ENCODE results near the gene ETV6. TPM values are rescaled to one million over a fixed set of nuclear protein-coding genes. Genes with fewer than 3 reads are reported as not detected.

ETV6 gene
- total RNA-seq, 1 donor from 2014 or later = 31.4 TPM

DNA sequence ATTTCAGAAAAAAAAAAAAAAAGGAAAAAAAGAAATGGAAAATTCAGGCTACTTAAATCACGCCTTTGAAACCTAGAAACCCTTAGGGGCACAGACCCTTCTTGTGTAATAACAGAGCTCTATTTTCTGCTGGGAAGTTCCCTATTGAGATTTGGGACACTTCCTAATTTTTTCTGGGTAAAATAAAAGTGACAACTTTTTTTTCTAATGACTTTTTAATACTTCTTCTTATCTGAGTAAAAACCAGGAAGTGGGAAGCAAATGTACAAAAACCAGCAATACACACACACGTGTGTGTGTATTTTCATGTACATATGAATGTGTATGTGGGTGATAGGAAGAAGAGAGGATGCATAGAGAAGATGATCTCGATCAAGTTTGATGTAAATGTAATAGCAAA, 35.8 kb downstream of the ETV6 start:
- Mint-ChIP-seq H3K27ac (peak overlapping the region; percentile 7), H3K9me3 (no peaks in the 10 kb centered on the region), H3K4me1 (peaks cover 30% of the 10 kb centered on the region), H3K36me3 (no peaks in the 10 kb centered on the region), H3K4me3 (no peak overlapping the region), H3K27me3 (ENCODE audit: low read depth) (no peaks in the 10 kb centered on the region)
- TF ChIP-seq, protein P1, sequence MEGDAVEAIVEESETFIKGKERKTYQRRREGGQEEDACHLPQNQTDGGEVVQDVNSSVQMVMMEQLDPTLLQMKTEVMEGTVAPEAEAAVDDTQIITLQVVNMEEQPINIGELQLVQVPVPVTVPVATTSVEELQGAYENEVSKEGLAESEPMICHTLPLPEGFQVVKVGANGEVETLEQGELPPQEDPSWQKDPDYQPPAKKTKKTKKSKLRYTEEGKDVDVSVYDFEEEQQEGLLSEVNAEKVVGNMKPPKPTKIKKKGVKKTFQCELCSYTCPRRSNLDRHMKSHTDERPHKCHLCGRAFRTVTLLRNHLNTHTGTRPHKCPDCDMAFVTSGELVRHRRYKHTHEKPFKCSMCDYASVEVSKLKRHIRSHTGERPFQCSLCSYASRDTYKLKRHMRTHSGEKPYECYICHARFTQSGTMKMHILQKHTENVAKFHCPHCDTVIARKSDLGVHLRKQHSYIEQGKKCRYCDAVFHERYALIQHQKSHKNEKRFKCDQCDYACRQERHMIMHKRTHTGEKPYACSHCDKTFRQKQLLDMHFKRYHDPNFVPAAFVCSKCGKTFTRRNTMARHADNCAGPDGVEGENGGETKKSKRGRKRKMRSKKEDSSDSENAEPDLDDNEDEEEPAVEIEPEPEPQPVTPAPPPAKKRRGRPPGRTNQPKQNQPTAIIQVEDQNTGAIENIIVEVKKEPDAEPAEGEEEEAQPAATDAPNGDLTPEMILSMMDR (IDR thresholded peaks at IDR 0.05; ENCODE audit: unreplicated experiment) = no peak
- no peak for DNase-seq (ENCODE audit: low spot score in 2 of 2, unreplicated experiment in 2 of 2)

DNA sequence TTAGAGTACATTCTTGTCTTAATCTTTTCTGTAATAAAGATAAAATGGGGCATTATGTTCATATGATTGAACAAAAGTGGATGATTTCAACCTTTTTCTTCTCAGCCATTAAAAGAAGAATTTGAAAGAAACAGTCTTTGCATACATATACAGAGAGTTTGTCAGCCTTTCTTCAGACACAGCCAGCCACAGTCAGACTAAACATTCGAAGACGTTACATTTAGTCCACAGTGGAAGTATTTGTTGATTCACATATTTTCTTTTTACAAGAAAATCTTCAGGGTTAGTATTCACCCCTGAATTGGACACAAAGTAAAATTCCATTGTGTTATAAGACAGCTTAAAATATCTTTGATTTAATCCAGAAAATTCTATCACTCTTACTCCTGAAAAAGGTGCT, 36.2 kb downstream of the ETV6 start:
- H3K9me3 Mint-ChIP-seq = no peaks in the 10 kb centered on the region
- no peaks in the 10 kb centered on the region for H3K27me3 Mint-ChIP-seq (ENCODE audit: low read depth)
- no peak overlapping the region for H3K4me3 Mint-ChIP-seq
- peaks cover 31% of the 10 kb centered on the region for H3K4me1 Mint-ChIP-seq
- DNase-seq (ENCODE audit: low spot score in 2 of 2, unreplicated experiment in 2 of 2) = no peak
- H3K36me3 Mint-ChIP-seq = no peaks in the 10 kb centered on the region
- TF ChIP-seq, protein P1 (IDR thresholded peaks at IDR 0.05; ENCODE audit: unreplicated experiment) = no peak
- peak overlapping the region; percentile 7 for H3K27ac Mint-ChIP-seq

DNA sequence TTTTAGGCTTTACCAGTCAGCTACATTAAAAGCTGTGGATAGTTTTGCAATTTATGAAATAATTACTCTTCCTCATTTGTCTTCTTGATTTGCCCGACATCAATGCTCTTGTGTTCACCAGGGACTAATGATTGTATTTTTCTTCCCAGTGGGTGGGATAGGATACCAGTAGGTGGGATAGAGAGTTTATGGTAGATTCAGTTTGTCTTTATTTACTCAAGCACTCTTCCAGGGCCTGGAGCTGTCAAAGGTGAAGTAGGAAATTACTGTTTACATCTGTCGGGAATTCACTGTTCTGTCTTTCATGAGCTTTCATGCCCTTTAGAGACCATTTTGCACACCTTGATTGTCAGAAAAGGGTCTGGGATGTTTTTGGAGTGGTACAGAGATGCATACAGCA, 36.6 kb downstream of the ETV6 start:
- Mint-ChIP-seq H3K4me3 (no peak overlapping the region), H3K4me1 (peaks cover 31% of the 10 kb centered on the region), H3K27ac (no peak overlapping the region), H3K27me3 (ENCODE audit: low read depth) (no peaks in the 10 kb centered on the region), H3K36me3 (no peaks in the 10 kb centered on the region), H3K9me3 (no peaks in the 10 kb centered on the region)
- no peak for DNase-seq (ENCODE audit: low spot score in 2 of 2, unreplicated experiment in 2 of 2)
- TF ChIP-seq, protein P1 (IDR thresholded peaks at IDR 0.05; ENCODE audit: unreplicated experiment) = no peak

DNA sequence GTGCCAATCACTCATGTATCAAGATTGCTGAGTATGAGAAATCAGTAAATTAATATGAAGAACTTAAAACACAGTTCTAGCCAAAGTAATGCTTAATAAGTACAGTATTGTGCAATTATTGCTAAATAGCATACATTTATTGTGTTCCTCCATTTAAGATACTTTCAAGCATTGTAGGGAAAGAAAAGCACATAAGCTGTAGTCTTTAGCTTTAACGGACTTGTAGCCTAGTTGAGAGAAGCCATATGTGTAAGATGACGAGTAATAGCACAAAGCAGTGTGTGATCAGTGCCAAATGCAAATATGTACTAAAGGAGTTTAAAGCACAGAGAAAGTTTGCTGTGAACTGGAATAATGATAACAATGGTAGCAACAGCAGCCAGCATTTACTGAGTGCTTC, 38.1 kb downstream of the ETV6 start:
- H3K27me3 Mint-ChIP-seq (ENCODE audit: low read depth) = no peaks in the 10 kb centered on the region
- peaks cover 4% of the 10 kb centered on the region for H3K9me3 Mint-ChIP-seq
- H3K4me3 Mint-ChIP-seq = no peak overlapping the region
- DNase-seq (ENCODE audit: low spot score in 2 of 2, unreplicated experiment in 2 of 2) = no peak
- H3K36me3 Mint-ChIP-seq = peaks cover 5% of the 10 kb centered on the region
- H3K4me1 Mint-ChIP-seq = peaks cover 31% of the 10 kb centered on the region
- no peak overlapping the region for H3K27ac Mint-ChIP-seq
- TF ChIP-seq, protein P1 (IDR thresholded peaks at IDR 0.05; ENCODE audit: unreplicated experiment) = no peak

DNA sequence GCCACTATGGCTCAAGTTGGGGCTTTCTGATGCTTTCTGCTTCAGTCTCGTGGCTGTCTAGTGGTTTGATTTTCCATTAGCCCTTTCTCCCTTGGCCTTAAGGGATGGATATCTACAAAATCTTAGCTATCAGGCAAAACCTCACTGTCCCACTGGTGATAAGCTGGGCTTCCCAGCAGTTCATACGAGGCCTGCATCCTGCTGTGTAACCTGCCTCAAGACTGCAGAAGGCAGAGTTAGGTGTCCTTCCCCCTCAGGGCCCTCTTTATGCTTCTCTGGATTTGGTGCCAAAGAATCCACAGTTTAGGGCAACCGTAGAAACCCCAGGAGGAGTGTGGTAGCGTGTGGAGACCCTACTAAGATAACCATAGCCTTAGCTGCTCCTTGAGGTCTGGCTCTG, 38.9 kb downstream of the ETV6 start:
- peaks cover 4% of the 10 kb centered on the region for H3K9me3 Mint-ChIP-seq
- no peaks in the 10 kb centered on the region for H3K27me3 Mint-ChIP-seq (ENCODE audit: low read depth)
- DNase-seq (ENCODE audit: low spot score in 2 of 2, unreplicated experiment in 2 of 2) = no peak
- H3K36me3 Mint-ChIP-seq = peaks cover 5% of the 10 kb centered on the region
- H3K27ac Mint-ChIP-seq = no peak overlapping the region
- H3K4me1 Mint-ChIP-seq = peaks cover 30% of the 10 kb centered on the region
- TF ChIP-seq, protein P1 (IDR thresholded peaks at IDR 0.05; ENCODE audit: unreplicated experiment) = no peak
- H3K4me3 Mint-ChIP-seq = no peak overlapping the region

DNA sequence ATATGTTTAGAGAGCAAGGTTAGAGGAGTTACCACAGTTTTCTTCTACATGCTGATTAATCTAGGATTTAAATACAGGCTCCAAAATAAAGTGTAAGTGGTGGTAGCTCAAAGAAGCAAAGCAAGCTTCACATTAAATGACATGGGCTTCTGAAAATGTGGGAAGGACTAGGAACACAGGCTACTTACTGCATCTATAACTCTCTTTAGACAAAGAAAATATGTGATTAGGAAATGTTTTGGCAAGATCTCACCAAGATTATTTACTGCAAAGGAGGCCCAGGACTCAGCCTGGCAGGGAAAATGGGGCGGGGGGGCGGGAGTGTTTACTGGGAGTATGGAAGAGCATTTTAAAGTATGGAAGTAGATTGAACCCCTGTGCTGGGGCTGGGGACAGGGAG, 39.4 kb downstream of the ETV6 start:
- TF ChIP-seq, protein P1 (IDR thresholded peaks at IDR 0.05; ENCODE audit: unreplicated experiment) = no peak
- Mint-ChIP-seq H3K4me1 (peaks cover 26% of the 10 kb centered on the region), H3K4me3 (no peak overlapping the region), H3K27ac (peak overlapping the region; percentile 53), H3K9me3 (peaks cover 4% of the 10 kb centered on the region), H3K27me3 (ENCODE audit: low read depth) (no peaks in the 10 kb centered on the region), H3K36me3 (peaks cover 5% of the 10 kb centered on the region)
- DNase-seq (ENCODE audit: low spot score in 2 of 2, unreplicated experiment in 2 of 2) = no peak
